HG02885 (cell line): ENCODE results near the gene SLC39A7.

Experiments
- ATAC-seq: cut with Tn5 transposase; IDR thresholded peaks from one replicate; pipeline ENCODE4 v1.9.1; 2021; ENCODE audit warnings: mild to moderate bottlenecking; ENCODE audit not compliant: unreplicated experiment, poor library complexity

The SLC39A7 gene

DNA sequence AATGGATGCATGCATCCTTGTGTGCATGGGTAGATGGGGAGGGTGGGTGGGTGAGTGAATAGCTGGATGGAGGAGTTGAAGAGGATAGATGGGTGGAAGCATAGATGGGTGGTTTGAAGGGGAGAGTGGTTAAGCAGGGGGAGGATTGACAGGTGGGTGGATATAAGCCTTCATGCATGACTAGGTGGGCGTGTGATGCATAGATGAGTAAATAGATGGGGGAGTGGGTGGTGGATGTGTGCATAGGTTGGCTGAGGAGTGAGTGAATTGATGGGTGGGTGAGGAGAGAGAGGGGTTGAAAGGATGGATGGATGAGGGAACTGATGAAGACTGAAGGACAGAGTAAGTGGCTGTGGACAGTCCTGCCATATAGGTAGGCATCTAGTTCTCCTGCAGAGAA is 12.9 kb upstream of the SLC39A7 start:
- ATAC-seq: no peak

DNA sequence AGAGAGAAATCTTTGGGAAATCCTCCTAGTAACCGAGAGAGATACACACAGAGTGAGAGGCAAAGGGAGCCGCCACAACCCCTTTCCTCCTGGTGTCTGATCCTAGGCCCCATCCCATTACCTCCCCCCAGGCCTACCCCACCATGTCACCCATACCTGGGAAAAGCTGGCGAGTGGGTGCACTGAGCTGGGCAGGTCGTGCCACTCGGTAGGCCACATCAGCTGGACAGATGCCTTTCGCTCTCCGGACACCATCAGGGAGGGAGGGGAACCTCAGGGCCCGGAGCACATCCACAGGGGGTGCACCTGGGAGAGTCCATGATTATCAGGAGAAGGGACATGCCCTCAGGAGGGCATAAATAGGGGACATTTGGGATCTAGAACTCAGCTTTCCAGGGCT is 11.5 kb upstream of the SLC39A7 start:
- ATAC-seq: no peak

DNA sequence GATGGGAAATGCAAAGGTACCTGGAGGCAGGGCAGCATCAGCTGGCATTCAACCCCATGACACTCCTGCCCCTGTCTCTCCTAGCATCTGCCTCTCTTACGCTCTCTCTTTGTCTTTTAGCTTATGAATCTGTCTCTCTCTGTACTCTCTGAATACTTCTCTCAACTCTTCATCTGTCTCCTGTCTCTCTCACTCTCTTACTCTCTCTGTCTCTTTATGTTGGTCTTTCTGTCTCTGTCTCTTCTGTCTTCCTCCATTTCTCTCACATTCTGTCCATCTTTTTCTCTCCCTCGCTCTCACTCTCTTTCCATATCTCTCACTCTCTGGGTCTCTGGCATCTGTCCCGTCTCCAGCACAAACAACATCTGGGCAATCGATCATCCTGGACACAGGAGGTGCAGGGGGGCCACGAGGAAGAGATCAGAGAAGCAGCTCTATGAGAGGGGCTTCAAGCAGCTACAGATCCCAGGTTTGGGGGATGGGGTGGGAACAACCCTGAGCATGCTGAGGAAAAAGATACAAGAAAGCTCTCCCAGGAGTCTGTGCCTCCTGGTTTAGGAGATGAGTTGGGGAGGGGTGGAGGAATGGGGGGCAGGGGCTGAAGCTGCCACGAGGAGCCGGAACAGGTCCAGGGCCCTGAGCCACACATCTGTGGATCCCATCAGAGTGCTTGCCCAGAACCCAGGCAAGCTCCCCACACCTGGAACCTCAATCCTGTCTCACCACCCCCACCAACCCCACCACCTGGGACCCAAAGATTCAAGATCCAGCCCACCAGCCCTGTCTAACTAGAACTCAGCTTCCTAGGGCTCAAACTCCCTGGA is 10.8 kb upstream of the SLC39A7 start:
- no peak for ATAC-seq

DNA sequence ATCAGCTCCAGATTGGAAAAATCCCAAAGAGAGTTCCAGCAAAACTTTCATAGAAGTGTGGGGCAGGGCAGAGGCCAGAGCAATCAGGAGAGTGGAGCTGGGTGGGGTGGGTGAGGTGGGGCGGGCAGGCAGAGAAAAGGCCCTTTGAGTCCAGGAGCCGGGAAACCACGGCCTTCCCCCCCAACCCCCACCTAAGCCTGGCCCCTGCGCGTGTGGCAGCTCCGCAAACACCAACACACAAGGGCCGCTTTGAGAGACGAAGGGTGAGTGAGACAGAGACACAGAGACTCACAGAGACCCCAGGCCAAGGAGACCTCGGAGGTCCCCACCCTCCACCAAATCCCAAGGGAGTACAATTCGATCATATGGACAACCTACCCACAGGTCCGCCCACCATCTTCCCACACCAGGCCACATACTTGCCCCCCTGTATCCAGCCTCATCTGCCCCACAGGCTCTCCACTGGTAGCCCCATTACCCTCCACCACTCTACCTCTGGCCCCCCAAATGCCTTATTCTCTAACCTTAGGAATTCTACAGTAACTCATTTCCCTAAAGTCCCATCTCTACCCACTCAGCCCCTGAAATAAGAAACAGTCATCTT is 10.1 kb upstream of the SLC39A7 start:
- ATAC-seq: no peak

DNA sequence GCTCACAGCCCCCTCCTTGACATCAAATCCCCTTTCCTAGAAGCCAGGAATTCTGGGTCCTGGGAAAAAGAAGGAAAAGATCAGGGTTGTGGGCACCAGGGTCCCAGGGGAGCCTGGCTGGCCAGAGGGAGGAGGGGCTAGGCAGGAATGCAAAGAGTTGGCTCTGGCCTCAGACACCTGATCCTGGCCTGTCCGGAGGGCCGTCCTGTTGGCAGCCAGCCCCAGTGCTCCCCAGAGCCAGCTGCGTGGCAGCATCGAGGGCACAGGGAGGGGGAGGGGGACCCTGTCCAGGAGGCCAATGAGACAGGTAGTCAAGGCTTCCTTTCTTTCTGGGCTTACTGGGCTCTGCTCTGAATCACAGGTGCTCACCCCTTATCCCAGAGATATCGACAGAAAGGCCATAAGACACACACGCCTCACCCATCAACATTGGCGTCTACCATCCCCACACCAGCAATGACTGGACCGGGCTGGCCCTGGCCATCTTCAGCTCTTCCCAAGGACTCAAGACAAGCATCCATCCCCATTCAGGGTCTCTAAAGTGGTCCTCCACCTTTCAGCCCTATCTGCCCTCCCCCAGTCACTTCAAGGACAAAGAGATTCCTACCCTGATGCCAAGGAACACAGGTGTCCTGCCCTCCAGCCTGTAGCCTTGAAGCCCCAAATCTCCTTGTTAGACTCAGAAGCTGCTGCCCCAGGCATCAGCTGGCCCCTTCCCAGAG is 9.1 kb upstream of the SLC39A7 start:
- ATAC-seq: no peak

DNA sequence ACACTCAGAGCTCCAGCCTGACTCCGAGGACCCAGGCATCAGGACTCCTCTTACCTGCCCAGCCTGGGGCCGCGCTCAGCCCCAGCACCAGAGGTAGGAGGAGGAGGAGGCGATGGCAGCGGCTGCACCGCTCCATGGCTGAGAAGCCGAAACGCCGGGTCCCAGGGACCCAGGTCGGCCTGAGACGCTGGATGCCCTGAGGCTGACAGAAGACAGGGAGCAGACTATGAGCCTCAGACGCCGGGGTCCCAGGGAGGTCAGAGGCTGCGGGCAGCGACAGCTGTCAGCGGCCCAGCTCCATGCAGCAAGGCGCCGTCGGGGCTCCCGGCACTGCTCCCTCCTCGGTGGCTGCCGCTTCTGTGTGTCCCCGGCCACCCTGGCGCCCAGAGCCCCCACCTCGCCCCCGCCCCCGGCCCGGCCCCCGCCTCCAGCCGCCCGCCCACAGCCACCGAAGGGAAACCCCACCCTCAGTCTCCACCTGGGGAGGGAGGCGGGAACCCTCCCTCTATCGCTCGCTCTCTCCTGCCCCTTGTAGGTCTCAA is 8.5 kb upstream of the SLC39A7 start, which contains the start of gene COL11A2:
TSS of gene COL11A2 (minus strand) at position 363 of the 542 bp plus-strand sequence. CDS start at position 136, 227 bp downstream.
- ATAC-seq: no peak

DNA sequence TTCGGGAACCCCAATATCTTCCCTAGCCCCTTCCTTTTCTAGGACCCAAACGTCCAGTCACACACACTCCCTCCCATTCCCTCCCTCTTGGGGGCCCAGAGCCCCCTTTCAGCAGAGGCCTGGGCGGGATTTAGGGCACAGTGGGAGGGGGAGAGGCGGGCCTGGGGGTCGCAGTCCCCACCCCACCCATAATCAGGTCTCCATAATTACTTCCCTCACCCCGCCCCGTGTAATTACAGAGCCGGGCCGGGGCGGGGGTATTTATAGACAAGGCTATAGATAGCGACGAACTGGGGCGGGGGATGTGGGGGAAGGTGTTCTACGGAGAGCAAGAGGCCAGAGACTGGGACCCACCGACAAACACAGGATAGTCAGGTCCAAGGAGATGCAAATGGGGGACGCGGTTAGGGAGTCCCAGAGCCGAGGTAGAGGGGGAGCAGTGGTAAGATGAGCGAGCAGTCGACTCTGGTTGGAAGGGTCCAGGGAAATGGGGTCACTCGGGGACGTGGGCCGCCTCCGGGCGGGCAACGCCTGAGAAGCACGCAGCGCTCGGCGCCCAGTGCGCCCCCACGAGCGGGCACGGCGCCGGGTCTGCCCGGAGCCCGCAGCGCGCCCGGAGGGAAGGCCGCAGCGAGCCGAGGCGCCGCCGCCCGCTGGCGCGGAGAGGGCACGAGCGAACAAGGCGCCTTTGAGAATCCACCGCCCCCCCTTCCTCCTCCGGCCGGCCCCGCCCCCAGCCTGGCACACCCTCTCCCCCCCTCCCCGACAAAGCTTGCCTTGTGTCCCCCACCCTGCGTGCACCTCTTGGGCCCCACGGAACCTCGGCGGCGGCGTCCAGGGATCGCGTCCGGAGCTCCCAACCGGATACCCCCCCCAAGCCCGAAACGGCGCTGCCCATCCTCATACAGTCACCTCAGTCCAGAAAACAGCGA is 7.7 kb upstream of the SLC39A7 start:
- ATAC-seq: no peak

DNA sequence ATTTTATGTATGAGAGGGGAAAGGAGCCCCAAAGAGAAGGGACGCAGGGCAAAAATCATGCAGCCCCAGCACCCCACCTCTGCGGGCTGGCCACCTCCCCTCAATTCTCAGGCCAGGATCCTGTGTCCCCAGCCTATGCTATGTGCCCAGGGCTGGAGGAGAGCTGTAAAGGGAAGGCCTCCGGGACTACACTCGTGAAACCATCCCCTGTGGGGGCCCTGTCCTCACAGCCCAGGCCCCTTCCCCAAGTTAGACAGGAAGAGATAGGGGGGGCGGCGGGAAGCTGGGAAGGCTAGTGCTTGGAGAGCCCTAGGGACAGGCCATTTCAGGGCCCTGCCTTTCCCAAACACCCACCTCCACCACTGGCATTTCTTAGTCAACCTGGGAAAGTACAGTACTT is 7.0 kb upstream of the SLC39A7 start:
- ATAC-seq: no peak

DNA sequence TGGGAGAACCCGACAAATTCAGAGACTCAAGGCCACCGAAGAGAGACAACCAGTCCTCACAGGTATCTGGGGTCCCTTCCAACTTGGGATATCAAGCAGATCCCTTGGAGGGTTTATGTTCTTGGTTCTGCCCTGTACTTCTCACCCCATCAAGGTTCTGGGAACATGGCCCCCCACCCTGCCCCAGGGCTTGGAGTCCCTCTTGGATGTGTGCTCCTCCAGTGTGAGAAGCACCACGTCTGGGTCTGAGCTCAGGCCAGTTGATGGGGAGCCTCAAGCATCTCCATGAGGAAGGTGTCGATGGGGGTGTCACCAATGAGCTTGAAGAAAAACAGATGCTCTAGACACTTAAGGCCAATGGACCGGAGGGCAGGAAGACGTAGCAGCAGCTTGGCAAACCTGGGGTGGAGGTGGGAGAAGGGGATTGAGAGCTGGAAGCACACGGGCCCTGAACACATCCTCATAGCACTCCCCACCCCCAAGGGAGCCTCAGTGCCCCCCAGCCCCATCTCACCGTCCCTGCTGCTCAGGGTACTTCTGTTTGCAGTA is 6.2 kb upstream of the SLC39A7 start:
- ATAC-seq: no peak

DNA sequence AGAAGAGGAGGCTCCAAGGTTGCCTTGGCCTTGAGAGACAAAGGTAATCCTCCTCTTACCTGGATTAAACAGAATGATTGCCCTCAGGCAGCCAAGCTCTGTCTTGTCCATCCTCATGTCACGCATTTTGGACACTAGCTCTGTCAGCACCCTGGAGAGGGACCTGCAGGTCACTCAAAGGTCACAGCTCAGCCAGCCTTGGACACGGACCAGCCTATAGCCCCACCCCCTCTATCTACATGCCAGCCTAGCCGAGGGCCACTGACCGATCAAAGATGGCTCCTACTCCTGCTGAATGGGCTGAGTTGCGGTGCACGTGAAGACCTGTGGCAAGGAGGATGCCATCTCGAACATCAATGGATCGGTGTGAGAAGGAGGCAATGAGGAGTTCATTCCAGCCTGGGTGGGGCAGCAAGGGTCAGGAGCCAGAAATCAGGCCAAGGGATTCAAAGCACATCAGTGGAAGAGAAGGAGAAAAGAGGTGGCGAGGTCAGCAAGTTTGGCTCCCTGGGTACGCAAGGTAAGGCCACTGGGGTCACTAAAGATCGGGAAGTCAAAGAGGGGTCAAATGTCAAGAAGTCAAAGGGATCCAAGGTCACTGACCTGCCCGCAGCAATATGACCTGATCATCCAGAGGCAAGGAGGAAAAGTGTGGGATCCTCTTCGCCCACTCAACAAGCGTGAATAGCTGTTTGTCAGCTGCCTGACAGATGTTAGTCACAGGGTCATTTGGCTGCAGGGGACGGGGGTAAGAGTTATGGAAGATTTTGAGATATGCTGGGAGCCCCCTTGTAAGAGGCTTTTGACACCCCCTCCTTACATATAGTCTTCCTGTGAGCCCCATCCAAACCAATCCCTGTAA is 5.1 kb upstream of the SLC39A7 start:
- no peak for ATAC-seq

DNA sequence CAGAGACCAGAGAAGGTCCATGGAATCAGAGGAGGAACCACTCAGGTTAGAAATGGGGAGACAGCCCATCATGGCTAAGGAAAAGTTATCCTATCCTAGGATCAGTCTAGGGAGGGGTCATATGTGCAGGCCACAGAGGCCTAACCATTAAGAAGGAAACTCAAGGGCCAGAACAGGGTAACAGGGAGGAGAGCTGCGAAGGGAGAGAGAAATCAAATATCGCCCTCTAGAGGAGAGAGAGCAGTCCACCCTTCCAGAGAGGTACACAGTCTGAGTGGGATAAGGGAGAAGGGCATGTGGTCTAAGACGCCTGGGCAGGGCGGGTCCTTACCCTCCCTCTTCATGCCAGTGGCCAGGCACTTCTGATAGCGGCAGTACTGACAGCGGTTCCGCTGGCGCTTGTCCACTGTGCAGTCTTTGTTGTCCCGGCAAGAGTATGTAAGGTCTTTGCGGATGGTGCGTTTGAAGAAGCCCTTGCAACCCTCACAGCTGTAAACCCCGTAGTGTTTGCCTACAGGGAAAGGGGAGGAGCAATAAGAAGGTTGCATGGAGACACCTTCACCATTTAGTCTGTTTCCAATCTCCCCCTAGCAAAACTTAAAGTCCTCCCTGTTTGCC is 3.1 kb upstream of the SLC39A7 start:
- ATAC-seq: no peak

DNA sequence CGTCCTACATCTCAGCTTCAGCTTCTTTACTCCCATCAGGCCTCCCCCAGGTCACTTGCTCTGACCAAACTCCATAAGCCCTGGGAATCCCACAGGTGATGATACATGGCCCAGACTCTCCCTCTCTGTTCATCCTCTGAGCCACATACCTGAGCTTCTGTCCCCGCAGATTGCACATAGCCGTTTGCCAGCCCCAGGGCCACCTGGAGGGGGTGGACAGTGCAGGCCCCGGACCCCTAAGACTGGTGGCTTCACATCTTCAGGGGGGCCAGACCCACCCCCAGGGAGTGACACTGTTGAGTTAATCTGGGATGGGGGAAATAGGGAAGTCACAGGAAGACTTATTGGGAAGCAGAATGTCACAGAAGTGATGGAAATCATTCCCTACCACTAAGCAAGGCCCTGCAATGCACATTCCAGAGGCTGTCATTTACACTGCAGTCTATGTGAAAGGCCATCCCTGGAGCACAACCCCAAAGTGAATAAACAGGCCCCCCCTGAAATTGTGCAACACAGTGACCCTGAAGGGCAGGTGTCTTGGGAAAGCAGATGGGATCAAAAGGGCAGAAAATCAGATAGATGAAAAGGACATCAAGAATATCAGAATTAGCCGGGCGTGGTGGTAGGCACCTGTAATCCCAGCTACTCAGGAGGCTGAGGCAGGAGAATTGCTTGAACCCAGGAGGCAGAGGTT is 2.4 kb upstream of the SLC39A7 start:
- no peak for ATAC-seq

DNA sequence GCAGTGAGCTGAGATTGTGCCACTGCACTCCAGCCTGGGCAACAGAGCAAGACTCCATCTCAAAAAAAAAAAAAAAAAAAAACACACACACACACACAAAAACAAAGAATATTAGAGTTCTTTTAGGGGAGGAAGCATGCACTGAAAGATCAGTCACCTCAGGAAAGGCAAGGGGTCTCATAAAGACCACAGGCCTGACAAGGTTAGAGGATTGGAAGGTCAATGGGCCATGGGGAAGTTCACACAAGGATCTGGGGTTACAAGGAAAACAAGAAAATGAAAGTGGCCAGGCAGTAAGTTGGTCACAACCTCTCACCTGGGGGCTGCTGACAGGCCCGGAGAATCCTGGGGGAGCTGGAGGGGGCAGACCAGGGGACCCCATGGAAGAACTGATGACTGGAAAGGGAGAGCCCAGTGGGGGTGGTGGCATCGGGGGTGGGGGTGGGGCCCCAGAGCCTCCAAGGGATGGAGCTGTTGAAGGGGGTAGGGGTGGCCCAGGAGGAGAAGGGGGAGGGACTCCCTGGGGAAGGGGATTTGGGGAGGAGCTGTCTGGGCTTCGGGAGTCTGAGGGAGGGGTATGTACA is 1.7 kb upstream of the SLC39A7 start:
- no peak for ATAC-seq

DNA sequence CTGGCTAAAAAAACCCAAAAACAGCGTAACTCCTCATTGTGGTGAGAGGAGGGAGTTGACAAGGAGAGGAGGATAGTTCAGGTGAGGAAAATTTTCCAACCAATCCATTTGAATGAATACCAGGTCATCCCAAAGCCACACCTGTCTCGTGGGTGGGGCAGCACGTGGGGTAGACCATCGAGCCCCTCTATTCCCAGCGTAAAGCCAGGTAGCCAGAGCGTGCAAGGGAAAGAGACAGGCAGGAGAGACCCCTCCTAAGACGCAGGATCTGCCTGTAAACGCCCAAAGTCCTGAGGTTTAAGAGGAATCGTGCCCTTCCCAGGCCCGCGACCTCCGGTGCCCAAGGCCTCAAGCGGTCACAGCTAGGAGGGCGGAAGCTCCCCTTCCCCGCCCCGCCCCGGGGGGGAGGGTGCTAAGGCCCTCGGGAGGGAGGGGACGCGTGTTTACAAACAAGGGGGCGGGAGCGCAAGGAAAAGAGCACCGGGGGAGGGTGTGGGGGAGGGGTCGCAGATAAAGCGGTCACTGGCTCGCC is 914 bp upstream of the SLC39A7 start:
- peak; percentile 33 for ATAC-seq

DNA sequence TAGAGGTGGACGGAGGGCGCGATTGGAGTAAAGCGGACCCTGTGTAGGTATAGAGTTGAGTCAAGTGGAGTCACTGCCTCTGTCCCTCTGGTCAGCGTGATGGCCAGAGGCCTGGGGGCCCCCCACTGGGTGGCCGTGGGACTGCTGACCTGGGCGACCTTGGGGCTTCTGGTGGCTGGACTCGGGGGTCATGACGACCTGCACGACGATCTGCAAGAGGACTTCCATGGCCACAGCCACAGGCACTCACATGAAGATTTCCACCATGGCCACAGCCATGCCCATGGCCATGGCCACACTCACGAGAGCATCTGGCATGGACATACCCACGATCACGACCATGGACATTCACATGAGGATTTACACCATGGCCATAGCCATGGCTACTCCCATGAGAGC is 479 bp downstream of the SLC39A7 start:
- no peak for ATAC-seq

DNA sequence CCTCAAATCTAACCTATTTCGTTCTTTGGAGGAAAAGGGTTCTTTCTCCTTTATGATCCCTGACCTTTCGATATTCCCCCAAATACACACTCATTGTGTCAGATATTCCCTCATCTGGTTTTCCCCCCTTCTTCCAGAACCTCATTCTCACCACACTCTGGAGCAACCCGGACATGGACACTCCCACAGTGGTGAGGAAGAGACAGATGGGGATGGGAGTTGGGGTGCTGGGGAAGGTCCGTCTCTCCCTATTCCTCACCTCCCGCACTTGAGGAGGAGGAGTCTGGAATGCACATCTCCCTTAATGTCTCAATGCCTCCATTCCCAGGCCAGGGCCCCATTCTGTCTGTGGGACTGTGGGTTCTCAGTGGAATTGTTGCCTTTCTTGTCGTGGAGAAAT is 1.3 kb downstream of the SLC39A7 start:
- no peak for ATAC-seq

DNA sequence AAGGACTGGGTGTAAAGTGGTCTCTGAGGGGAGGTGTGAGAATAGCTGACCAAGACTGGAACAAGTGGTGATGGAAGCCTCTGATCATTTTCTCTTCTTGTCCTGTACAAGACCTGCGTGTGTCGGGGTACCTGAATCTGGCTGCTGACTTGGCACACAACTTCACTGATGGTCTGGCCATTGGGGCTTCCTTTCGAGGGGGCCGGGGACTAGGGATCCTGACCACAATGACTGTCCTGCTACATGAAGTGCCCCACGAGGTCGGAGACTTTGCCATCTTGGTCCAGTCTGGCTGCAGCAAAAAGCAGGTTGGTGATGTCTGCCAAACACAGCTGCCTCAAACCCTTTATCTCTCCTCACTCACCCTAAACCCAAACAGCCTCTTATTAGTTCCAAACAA is 2.1 kb downstream of the SLC39A7 start:
- ATAC-seq: no peak
